ENCODE results near the gene SPDEF.

GRCh38 chr6:34576286-34576955 is 20.3 kb upstream of the SPDEF start:
- TF ChIP-seq, protein P1, sequence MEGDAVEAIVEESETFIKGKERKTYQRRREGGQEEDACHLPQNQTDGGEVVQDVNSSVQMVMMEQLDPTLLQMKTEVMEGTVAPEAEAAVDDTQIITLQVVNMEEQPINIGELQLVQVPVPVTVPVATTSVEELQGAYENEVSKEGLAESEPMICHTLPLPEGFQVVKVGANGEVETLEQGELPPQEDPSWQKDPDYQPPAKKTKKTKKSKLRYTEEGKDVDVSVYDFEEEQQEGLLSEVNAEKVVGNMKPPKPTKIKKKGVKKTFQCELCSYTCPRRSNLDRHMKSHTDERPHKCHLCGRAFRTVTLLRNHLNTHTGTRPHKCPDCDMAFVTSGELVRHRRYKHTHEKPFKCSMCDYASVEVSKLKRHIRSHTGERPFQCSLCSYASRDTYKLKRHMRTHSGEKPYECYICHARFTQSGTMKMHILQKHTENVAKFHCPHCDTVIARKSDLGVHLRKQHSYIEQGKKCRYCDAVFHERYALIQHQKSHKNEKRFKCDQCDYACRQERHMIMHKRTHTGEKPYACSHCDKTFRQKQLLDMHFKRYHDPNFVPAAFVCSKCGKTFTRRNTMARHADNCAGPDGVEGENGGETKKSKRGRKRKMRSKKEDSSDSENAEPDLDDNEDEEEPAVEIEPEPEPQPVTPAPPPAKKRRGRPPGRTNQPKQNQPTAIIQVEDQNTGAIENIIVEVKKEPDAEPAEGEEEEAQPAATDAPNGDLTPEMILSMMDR (IDR thresholded peaks at IDR 0.05): no peak
- TF ChIP-seq POLR2A (IDR thresholded peaks at IDR 0.05): no peak
